ENCODE measurements around the gene DPYSL4.

Gene DPYSL4

GRCh38 chr10:132186488-132187429 is at the start of gene DPYSL4:
TSS of gene DPYSL4 (plus strand) at chr10:132186948. CDS start at chr10:132187064, 116 bp downstream.
- DNase-seq (ENCODE audit: low read depth in 2 of 2): peak in 1 of 2 donors; percentile 29

- DNase-seq (ENCODE audit: low read depth in 2 of 2): no peak
Observed at GRCh38 chr10:132137111-132138072, 49.4 kb upstream of the DPYSL4 start.

- no peak for DNase-seq (ENCODE audit: low read depth in 2 of 2)
Observed at GRCh38 chr10:132138133-132138532, 48.6 kb upstream of the DPYSL4 start.

GRCh38 chr10:132138596-132138995 is 48.2 kb upstream of the DPYSL4 start:
- no peak for DNase-seq (ENCODE audit: low read depth in 2 of 2)

- DNase-seq (ENCODE audit: low read depth in 2 of 2): no peak
Observed at GRCh38 chr10:132139526-132139925, 47.2 kb upstream of the DPYSL4 start.

GRCh38 chr10:132140167-132140925 is 46.4 kb upstream of the DPYSL4 start:
- DNase-seq (ENCODE audit: low read depth in 2 of 2): no peak

- no peak for DNase-seq (ENCODE audit: low read depth in 2 of 2)
Observed at GRCh38 chr10:132141076-132141475, 45.7 kb upstream of the DPYSL4 start.

GRCh38 chr10:132141526-132142395 is 45.0 kb upstream of the DPYSL4 start:
- DNase-seq (ENCODE audit: low read depth in 2 of 2): no peak

GRCh38 chr10:132142396-132143161 is 44.2 kb upstream of the DPYSL4 start:
- peak; percentile 22 to 40 for DNase-seq (ENCODE audit: low read depth in 2 of 2)

- DNase-seq (ENCODE audit: low read depth in 2 of 2): no peak
Observed at GRCh38 chr10:132143162-132143561, 43.6 kb upstream of the DPYSL4 start.

GRCh38 chr10:132144086-132144485 is 42.7 kb upstream of the DPYSL4 start:
- DNase-seq (ENCODE audit: low read depth in 2 of 2): no peak

- no peak for DNase-seq (ENCODE audit: low read depth in 2 of 2)
Observed at GRCh38 chr10:132145002-132145401, 41.7 kb upstream of the DPYSL4 start.

- DNase-seq (ENCODE audit: low read depth in 2 of 2): no peak
Observed at GRCh38 chr10:132145521-132146185, 41.1 kb upstream of the DPYSL4 start.

GRCh38 chr10:132146271-132146671 is 40.5 kb upstream of the DPYSL4 start:
- DNase-seq (ENCODE audit: low read depth in 2 of 2): no peak

GRCh38 chr10:132146941-132147915 is 39.5 kb upstream of the DPYSL4 start:
- DNase-seq (ENCODE audit: low read depth in 2 of 2): no peak

- DNase-seq (ENCODE audit: low read depth in 2 of 2): no peak
Observed at GRCh38 chr10:132148261-132149251, 38.2 kb upstream of the DPYSL4 start.

GRCh38 chr10:132149271-132149670 is 37.5 kb upstream of the DPYSL4 start:
- DNase-seq (ENCODE audit: low read depth in 2 of 2): no peak

Data from activated CD4-positive, alpha-beta T cell treated with anti-CD3 and anti-CD28 coated beads for 24 hours (primary cell).